ENCODE results near the gene METTL21C.
A peak's percentile ranks its signal among the peaks of the same experiment; 100 is the strongest.

METTL21C gene

DNA sequence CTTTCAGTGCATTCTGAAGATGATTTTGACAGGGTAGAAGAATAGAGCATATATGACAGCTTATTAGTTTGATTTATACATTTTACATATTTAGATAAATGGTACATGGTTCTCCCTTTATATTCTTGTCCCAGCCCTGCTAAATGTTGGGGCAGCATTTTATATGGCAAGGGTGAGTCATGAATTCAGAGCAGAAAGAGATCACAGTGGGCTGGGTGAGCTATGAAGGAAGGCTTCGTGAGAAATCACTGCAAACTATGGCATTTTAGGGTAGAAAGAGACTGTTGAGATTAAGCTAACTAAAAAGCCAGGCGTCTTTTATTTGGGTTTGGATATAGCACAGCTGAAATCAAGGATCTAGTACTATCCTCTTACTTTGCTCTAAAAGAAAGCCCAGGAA, 23.9 kb upstream of the METTL21C start:
- no peak for TF ChIP-seq CTCF (conservative IDR thresholded peaks at IDR 0.05)
- H3K27ac ChIP-seq, result no peak overlapping the region

DNA sequence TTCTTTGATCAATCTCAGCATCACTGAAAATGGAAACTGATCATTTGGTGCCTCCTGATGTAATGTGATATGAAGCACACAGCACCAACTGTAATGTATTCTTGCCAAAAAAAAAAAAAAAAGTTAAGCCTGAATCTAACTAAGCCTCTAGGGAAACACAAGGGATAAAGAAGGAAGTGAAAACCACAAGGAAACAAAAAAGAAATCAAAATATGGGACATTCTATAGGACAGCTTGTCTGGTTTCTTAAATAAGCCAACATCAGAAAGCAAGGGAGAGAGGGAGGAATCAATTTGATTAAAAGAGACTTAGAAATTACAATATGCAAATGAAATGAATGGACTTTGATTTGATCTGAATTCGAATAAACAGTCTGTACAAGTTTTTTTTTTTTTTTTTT, 20.6 kb upstream of the METTL21C start:
- H3K27ac ChIP-seq, result no peak overlapping the region
- TF ChIP-seq CTCF (conservative IDR thresholded peaks at IDR 0.05), result no peak

DNA sequence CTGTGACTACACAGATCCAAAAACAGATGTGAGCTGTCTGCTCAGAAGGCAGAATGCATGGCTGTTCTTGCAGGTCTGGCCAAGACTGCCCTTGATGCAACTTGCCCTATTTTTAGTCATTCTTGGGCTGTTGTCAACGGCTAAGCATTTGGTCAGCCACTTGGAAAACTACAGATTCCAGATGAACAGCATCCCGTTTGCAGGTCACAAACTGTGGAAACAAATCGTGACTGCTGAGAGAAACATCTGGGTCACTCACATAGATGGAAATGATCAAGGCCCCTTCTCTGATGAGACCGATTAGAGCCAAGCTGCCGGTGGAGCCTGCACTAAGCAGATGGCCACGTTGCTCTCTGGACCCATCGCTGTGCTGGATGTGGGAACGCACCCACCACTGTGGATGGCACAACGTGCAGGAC, 15.4 kb upstream of the METTL21C start:
- no peak overlapping the region for H3K27ac ChIP-seq

GRCh38 chr13:102709536-102709935, 14.7 kb upstream of the METTL21C start:
- TF ChIP-seq CTCF (conservative IDR thresholded peaks at IDR 0.05), result no peak
- no peak overlapping the region for H3K27ac ChIP-seq

More for the DNA sequence above, 15.4 kb upstream of the METTL21C start:
- TF ChIP-seq CTCF (conservative IDR thresholded peaks at IDR 0.05), result no peak

DNA sequence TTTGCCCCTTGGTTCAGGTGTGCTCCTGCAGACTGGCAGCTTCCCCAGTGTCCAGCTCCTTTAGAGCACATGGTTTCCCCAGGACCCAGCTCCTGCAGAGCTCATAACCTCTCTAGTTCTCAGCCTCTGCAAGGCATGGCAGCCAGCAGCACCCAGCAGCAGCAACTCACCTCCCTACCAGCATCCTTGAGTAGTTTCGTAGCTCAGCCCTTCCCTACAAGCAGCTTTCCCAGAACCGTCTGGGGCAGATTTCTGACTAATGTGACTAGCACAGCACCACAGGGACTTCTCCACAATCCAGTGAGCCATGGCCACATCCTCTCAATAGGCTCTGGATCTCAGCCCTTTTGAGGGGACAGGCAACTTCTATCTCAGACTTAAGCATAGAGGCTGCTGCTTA, 14.1 kb upstream of the METTL21C start:
- TF ChIP-seq CTCF (conservative IDR thresholded peaks at IDR 0.05), result no peak

DNA sequence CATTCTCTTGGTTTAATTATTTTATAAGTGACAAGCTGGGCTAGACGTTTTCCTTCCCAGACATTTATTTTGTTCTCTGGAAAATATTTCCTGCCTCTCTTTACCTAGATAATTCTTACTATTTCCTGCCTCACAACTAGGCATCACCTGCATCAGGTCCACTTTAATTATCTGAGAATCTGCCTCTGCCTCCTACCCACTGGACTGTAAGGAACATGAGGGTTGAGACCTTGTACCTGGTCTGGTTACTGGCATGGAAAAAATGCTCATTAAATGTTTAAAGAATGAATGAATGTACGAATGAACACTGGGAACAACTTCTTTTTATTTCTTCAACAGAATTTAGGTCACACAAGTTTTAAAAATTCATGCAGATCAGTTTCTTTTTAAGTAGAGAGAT, 13.4 kb upstream of the METTL21C start:
- TF ChIP-seq CTCF (conservative IDR thresholded peaks at IDR 0.05), result no peak
- H3K27ac ChIP-seq, result 0 out of 2 replicates have a peak overlapping the region, but pooled peaks have one; percentile 3

More for the DNA sequence above, 14.1 kb upstream of the METTL21C start:
- H3K27ac ChIP-seq, result no peak overlapping the region

DNA sequence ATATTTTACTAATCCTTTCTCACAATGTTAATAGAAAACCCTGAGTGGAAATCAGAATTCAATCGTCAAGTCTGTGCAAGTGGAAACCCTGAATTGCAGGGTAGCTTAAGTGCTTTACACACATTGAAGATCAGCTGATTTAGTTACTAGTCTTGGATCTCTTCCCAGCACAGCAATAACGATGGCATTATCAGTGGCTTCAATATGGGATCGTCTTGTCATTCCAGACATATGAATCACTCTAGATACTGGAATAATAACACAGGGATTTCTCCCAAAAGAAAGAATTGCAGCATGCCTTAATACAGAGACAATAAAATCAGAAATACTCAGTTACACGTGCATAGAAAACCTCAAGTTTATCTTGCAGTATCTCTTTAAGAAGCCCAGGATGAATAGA, 12.6 kb upstream of the METTL21C start:
- TF ChIP-seq CTCF (conservative IDR thresholded peaks at IDR 0.05), result no peak
- 0 out of 2 replicates have a peak overlapping the region, but pooled peaks have one; percentile 3 for H3K27ac ChIP-seq
